Aorta (tissue), 5 donors: Measurements from ENCODE around the gene YES1. TPM values are rescaled to one million over a fixed set of nuclear protein-coding genes. Genes with fewer than 3 reads are reported as not detected.

Experiments
- ATAC-seq: fragments of 200-7000 bp; cut with Tn5 transposase; one replicate; pipeline ENCODE4 v1.9.1; 2022; ENCODE audit warnings: moderate library complexity; ENCODE audit not compliant: low FRiP score
- DNase-seq, 2 donors: peaks; one replicate each; pipeline ENCODE4 v3.0.0-alpha.2; 2020
- H3K27ac ChIP-seq, 2 donors: one replicate each; pipeline ENCODE4 v1.5.1; 2013; ENCODE audit warnings: low read length in 2 of 2, mild to moderate bottlenecking in 2 of 2, moderate library complexity in 2 of 2, control low read depth in 1 of 2, inconsistent platforms in 1 of 2, low read depth in 1 of 2
- H3K27me3 ChIP-seq, 2 donors: one replicate each; pipeline ENCODE4 v1.6.1; 2013; ENCODE audit warnings: control low read depth in 1 of 2, low read length in 1 of 2, mild to moderate bottlenecking in 1 of 2, moderate library complexity in 1 of 2; ENCODE audit not compliant: insufficient read depth in 2 of 2, control insufficient read depth in 1 of 2
- H3K36me3 ChIP-seq, 2 donors: one replicate each; pipeline ENCODE4 v1.6.1; 2013; ENCODE audit warnings: control low read depth in 1 of 2, low read length in 1 of 2, mild to moderate bottlenecking in 1 of 2; ENCODE audit not compliant: insufficient read depth in 2 of 2, control insufficient read depth in 1 of 2
- H3K4me1 ChIP-seq, 2 donors: one replicate each; pipeline ENCODE4 v1.6.1; 2013; ENCODE audit warnings: low read length in 2 of 2, control low read depth in 1 of 2, mild to moderate bottlenecking in 1 of 2, moderate library complexity in 1 of 2; ENCODE audit not compliant: insufficient read depth in 2 of 2, control insufficient read depth in 1 of 2
- H3K4me3 ChIP-seq, 2 donors: one replicate each; pipeline ENCODE4 v1.5.1; 2013; ENCODE audit warnings: low read length in 2 of 2, control low read depth in 1 of 2, mild to moderate bottlenecking in 1 of 2
- H3K9me3 ChIP-seq: one replicate; pipeline ENCODE4 v1.6.1; 2013; ENCODE audit warnings: mild to moderate bottlenecking, low read length; ENCODE audit not compliant: control insufficient read depth
- WGBS, 2 donors: extraction: QIAGEN DNeasy Blood & Tissue Kit; methylation state at CpG; one replicate each; pipeline ENCODE4 v1.1.7; 2013; 5-methylcytosine and 5-hydroxymethylcytosine counted together
- intact Hi-C, 2 donors: fragments of 100-400 bp; cut with DNase I; formaldehyde crosslinking; loops; one replicate each; pipeline versions ENCODE4 v1.14.2 to v1.15.0; 2022
- polyA plus RNA-seq, 2 donors: library from polyadenylated mRNA; stranded (reverse); fragments of 200-250 nt; gene quantifications; one replicate each; pipeline ENCODE4 v1.2.3, GENCODE V29; 2013
- total RNA-seq, 2 donors: library from RNA; stranded (reverse); fragmentation: NEBNext Ultra II Directional; extraction: Animal tissue kit (Norgen Biotek cat#: 25700); gene quantifications; one replicate each; pipeline ENCODE4 v1.2.1, GENCODE V29; 2021
- donor health status: healthy with polysubstance abuse.
- donor health status: Bipolar disorder and iron deficiency.
- donor health status: DM: no; HTN: no; CAD: no.
- donor health status: DM: no; HTN: no; CAD: no.
- donor health status: DM: yes; HTN: yes; CAD: no.

The YES1 gene
- total and polyA plus RNA-seq, 4 donors = 8.9 to 37.0 (median 28.3) TPM

- H3K27me3 ChIP-seq = no peaks in the 10 kb centered on the region
- intact Hi-C loops = no loop called here
Measured at GRCh38 chr18:829432-829831, 17.4 kb upstream of the YES1 start.

DNA sequence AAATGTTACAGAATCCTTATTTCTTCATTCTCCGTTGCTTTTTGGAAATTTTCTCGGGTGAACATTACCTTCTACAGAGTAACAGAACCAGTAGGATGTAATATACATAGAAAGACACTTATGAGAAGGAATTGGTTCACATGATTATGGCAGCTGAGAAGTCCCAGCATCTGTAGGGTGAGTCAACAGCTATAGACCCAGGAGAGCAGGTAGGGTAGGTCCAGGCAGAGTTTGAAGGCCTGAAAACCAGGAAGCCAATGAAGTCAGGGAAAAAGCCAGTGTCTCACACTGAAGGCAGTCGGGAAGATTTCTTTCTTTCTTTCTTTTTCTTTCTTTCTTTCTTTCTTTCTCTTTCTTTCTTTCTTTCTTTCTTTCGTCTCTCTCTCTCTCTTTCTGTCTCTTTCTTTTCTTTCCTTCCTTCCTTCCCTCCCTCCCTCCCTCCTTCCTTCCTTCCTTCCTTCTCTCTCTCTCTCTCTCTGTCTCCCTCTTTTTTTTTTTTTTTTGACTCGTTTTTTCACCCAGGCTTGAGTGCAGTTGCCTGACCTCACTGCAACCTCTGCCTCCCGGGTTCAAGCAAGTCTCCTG lies 15.1 kb upstream of the YES1 start:
- DNase-seq (no peak), ATAC-seq (no peak)
- WGBS, 2 donors = 76 to 81% methylated on average over 6 of the region's 6 CpGs
- H3K27ac ChIP-seq = no peak overlapping the region
- no peak overlapping the region for H3K4me3 ChIP-seq
- intact Hi-C loops = no loop called here
- no peaks in the 10 kb centered on the region for H3K36me3 ChIP-seq
- H3K9me3 ChIP-seq = no peaks in the 10 kb centered on the region
- H3K4me1 ChIP-seq = no peaks in the 10 kb centered on the region
- H3K27me3 ChIP-seq = no peaks in the 10 kb centered on the region

More at GRCh38 chr18:829432-829831, 17.4 kb upstream of the YES1 start:
- Histone ChIP-seq H3K4me3 (no peak overlapping the region), H3K36me3 (no peaks in the 10 kb centered on the region), H3K9me3 (no peaks in the 10 kb centered on the region), H3K4me1 (no peaks in the 10 kb centered on the region), H3K27ac (no peak overlapping the region)
- no peak for DNase-seq
- 91 to 93% methylated on average over 6 of the region's 6 CpGs for WGBS, 2 donors
- no peak for ATAC-seq

GRCh38 chr18:825891-826585 lies 14.0 kb upstream of the YES1 start:
- H3K4me3 ChIP-seq = no peak overlapping the region
- 91% methylated on average over 6 of the region's 6 CpGs for WGBS, 2 donors
- H3K4me1 ChIP-seq = no peaks in the 10 kb centered on the region
- no peaks in the 10 kb centered on the region for H3K9me3 ChIP-seq
- H3K36me3 ChIP-seq = no peaks in the 10 kb centered on the region
- intact Hi-C loops = no loop called here
- no peak overlapping the region for H3K27ac ChIP-seq
- ATAC-seq (no peak), DNase-seq (no peak)
- no peaks in the 10 kb centered on the region for H3K27me3 ChIP-seq

DNA sequence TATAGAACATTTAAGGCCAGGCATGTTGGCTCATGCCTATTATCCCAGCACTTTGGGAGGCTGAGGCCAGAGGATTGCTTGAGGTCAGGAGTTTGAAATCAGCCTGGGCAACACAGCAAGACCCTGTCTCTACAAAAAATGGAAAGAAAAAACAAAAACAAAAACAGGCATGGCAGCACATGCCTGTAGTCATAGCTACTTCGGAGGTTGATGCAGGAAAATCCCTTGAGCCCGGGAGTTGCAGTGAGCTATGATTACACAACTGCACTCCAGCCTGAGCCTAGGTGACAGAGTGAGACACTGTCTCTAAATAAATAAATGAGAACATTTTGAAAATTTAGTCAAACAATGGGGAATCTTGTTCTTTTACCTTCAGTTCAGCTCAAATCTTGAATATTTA lies 12.1 kb upstream of the YES1 start:
- DNase-seq = no peak
- Histone ChIP-seq H3K27ac (no peak overlapping the region), H3K4me1 (no peaks in the 10 kb centered on the region), H3K36me3 (no peaks in the 10 kb centered on the region), H3K27me3 (no peaks in the 10 kb centered on the region), H3K9me3 (no peaks in the 10 kb centered on the region), H3K4me3 (no peak overlapping the region)
- 61 to 62% methylated on average over 2 of the region's 2 CpGs for WGBS, 2 donors
- no peak for ATAC-seq
- intact Hi-C loops = no loop called here

GRCh38 chr18:820591-821165 lies 8.6 kb upstream of the YES1 start:
- DNase-seq = no peak
- Histone ChIP-seq H3K9me3 (no peaks in the 10 kb centered on the region), H3K27ac (no peak overlapping the region), H3K4me3 (no peak overlapping the region), H3K27me3 (no peaks in the 10 kb centered on the region), H3K36me3 (no peaks in the 10 kb centered on the region), H3K4me1 (no peaks in the 10 kb centered on the region)
- WGBS, 2 donors = 18 to 23% methylated on average over 4 of the region's 4 CpGs
- intact Hi-C loops = no loop called here
- no peak for ATAC-seq

- no peaks in the 10 kb centered on the region for H3K36me3 ChIP-seq
- no peaks in the 10 kb centered on the region for H3K9me3 ChIP-seq
- ATAC-seq (no peak), DNase-seq (no peak)
- intact Hi-C loops = no loop called here
- H3K4me3 ChIP-seq = no peak overlapping the region
- 58 to 63% methylated on average over 2 of the region's 2 CpGs for WGBS, 2 donors
- no peaks in the 10 kb centered on the region for H3K27me3 ChIP-seq
- no peak overlapping the region for H3K27ac ChIP-seq
- H3K4me1 ChIP-seq = no peaks in the 10 kb centered on the region
Measured at GRCh38 chr18:816869-817268, 4.8 kb upstream of the YES1 start.

DNA sequence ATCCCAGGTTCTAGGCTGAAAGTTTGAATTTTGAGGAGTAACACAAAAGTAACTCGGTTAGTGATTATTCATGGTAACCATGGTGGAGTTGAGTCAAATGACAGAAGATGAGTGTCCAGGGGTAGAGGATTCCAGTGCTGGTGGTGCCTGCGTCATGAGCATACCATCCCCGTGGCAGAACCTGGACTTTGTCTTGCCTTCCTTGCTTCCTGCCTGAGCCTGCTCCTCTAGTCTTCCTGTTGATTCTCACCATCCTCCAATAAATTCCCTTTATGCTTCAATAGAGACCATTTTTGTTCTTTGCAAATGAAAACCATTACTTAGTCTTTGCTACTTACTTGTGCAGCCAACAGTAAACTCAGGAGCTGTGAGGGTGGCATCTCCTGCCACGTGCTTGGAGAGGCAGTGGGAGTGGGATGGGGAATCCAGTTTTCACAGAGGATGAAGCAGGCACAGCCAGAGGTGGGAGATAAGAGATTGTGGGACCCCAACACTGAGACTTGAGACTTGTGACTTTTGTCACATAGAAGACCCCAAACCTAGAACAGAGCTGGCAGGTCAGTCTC lies 4.1 kb upstream of the YES1 start:
- no peak for DNase-seq
- Histone ChIP-seq H3K4me3 (no peak overlapping the region), H3K9me3 (no peaks in the 10 kb centered on the region), H3K4me1 (no peaks in the 10 kb centered on the region), H3K36me3 (no peaks in the 10 kb centered on the region), H3K27ac (no peak overlapping the region), H3K27me3 (no peaks in the 10 kb centered on the region)
- intact Hi-C loops = no loop called here
- 93 to 99% methylated on average over 4 of the region's 4 CpGs for WGBS, 2 donors
- ATAC-seq = no peak

GRCh38 chr18:815353-815752 lies 3.3 kb upstream of the YES1 start:
- H3K27ac ChIP-seq = no peak overlapping the region
- no peaks in the 10 kb centered on the region for H3K9me3 ChIP-seq
- ATAC-seq = no peak
- H3K4me1 ChIP-seq = no peaks in the 10 kb centered on the region
- no peak for DNase-seq
- no peaks in the 10 kb centered on the region for H3K36me3 ChIP-seq
- no peak overlapping the region for H3K4me3 ChIP-seq
- intact Hi-C loops = no loop called here
- 87 to 94% methylated on average over 3 of the region's 3 CpGs for WGBS, 2 donors
- H3K27me3 ChIP-seq = no peaks in the 10 kb centered on the region
